Cardiac septum (tissue), 1 donor: ENCODE results near the gene PAX2. TPM values are rescaled to one million over a fixed set of nuclear protein-coding genes. Genes with fewer than 3 reads are reported as not detected.

Source experiments
- DNase-seq: peaks from one replicate; pipeline ENCODE4 v3.0.0-alpha.2; 2020; ENCODE audit warnings: low spot score
- intact Hi-C: fragments of 100-400 bp; cut with DNase I; formaldehyde crosslinking; loops from one replicate; pipeline ENCODE4 v1.14.0; 2022
- total RNA-seq: library from RNA; stranded (reverse); fragmentation: NEBNext Ultra II Directional; extraction: Animal tissue kit (Norgen Biotek cat#: 25700); gene quantifications from one replicate; pipeline ENCODE4 v1.2.1, GENCODE V29; 2021
- donor health status: DM: no; HTN: no; CAD: no.

Gene PAX2
- total RNA-seq, 1 donor from 2014 or later, result not detected

DNA sequence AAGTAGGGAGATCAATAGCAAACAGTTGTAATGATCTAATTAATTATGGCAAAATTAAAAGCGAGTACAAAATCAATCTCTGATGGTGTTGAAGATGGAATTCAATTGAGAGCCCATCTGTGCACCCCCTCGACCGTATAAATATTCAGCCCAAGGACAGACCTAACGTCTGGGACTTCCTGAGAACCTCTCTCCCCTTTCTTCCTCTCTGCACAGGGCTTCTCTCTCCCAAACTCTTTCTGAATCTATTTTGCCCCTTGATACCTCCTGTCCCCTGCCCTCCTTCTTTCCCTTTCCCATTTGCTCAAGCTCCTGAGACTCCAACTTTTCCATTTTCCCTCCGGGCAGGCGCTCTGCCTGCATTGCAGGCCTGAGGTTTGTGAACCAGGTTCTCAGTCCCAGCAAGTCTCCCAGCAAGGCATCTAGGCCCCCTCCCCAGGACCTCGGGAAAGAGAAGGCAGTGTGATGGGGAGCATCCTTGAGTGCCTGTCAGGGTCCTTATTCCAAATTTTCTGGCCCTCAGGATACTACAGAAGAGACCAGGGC is 8.5 kb upstream of the PAX2 start:
- DNase-seq, result no peak
- intact Hi-C loops, result no loop called here

DNA sequence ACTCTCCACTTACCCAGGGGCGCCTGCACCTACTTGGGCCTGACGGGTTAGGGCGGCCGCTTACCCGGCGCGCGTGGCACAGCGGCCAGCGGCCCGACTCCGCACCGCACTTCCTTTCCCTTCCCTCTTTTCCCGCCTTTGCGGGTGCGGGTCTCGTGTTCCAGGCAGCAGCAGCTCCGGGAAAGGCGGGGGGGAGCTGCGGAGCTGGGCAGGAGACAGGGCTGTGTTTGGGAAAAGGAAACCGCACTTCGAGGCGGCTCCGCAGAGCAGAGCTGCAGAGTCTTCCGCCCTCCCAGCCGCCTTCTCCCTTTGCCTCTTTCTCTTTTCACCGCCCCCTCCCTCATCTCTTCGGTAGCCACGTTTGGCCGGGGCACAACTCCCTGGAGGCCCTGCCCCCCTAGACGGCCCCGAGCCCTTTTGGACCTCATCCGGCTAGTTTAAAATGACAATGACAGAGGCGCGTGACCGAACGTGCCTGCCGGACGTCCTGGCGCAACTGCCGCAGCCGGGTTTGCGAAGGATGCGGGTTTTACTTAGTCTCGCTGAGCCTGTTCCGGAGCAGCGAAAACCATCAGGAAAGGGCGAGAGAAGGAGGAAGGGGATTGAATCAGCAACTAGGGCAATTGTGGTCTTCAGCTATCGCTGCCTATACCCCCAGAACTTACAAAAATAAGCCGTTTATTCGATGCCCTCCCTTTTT is 7.9 kb upstream of the PAX2 start:
- no peak for DNase-seq
- intact Hi-C loops, result no loop called here

DNA sequence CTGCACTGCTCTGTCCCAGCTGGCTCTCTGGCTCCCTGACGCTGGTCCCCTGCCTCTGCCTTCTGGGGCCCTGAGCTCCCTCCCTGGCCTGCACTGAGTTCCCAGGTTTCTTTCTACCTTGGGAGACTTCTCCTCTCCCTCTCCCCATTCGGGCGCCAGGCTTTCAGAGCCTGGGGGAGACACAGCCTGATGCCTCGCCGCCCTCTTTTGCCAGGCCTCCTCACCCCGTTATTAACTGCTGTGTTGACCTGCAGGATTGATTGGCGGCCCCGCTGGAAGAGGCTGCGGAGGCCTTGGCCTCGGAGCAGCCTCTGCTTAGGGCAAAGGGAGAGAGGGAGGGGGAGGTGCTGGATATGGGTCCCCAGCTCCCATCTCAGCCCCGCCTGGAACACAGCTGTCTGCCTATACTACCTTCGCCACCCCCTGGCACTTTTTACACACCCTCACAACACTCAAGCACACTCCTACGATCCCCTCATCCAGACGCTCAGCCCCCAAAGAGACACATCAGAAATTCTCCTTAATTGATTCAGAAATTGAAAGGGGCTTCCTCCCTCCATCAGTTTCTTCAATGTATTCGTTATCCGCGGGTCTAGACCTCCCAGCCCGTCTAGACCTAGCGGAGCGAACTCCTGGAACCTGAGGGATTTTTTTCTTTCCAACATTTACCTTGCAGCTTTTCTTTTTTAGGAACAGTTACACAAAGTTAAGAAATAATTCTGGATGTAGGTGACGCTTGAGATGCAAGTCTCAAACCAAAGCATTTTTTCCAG is 7.1 kb upstream of the PAX2 start:
- DNase-seq, result no peak
- intact Hi-C loops, result no loop called here

DNA sequence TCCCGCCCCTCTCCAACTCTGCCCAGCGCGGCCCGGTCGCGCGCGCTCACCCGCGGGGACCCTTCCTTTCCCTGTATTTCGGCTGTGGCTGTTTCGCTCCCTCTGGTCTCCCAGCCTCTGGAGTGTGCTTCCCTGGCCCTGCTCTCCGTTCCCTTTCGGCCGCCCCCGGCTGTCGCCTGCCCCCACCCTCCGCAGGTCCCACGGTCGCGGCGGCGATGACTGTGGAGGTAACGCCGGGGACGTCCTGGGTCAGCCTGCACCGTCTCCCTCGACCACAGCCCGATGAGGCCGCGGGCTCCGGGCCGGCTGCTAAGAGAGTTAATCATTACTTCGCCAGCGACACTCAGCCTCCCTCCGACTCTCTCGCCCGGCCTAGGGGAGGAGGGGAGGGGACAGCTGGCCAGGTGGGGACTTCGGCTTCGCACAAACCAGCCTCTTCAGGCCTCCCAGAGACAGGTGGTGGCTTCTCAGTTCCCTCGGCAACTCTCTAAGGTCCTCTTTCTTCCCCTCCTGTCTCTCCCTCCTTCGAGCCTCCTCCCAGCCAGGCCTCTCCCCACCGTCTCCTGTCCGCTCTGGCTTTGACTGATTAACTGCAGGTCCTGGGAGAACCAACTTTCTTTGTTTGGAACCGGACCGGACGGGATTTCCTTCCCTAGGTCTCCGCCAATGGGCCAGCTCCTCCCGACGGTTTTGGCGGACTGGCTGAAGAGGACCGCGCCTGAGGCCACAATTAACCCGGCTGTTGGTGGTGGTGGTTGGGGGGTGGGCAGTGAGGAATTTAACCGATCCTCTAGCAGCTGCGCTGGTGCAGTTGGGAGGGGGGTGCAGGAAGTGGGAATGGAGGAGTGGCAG is 5.6 kb upstream of the PAX2 start:
- intact Hi-C loops, result loop anchor here (10.0 kb wide), 1 partner anchor 175 kb away; no protein-coding TSS in a partner anchor
- DNase-seq, result no peak

DNA sequence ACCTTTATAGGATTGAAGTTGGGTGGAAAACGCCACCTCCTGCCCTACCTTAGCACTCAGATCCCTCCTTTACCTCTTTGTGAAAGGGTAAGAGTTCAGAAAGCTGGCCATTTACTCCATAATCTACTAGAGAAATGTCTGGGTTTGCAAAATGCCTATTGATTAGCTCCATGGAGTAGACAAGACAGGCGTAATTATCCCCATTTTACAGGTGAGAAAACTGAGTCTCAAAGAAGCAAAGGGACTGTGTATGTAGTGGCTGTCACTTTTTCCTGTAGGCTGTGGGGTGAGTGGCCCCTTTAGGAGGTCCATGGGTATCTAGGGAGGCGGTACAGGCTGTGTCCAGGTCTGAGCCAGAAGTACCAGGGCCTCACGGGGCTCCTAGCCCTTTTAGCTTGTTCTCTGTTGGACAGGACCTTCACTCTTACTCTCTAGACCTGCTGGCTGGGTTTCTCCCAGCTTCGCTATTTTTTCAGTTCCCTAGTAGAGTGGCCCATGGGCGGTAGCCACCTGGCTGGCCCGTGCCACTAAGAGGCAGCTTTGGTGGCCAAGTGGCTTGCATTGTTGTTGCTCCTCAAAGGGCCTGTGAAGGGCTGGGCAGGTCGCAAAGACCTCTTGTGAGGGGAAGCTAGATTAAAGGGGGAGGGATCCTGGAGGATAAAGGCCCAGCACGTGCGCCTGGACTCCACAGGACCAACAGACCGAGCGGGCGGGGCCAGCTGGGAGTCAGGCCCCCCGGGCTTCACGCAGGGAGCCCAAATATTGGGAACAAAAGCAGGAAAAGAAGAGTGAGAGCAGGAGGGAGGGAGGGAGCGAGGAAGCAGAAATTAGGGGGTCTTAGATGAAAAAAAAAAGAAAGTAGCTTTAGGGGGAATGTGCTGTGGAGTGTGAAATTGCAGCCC is 4.7 kb upstream of the PAX2 start:
- intact Hi-C loops, result loop anchor here (10.0 kb wide), 1 partner anchor 176 kb away; no protein-coding TSS in a partner anchor
- no peak for DNase-seq

DNA sequence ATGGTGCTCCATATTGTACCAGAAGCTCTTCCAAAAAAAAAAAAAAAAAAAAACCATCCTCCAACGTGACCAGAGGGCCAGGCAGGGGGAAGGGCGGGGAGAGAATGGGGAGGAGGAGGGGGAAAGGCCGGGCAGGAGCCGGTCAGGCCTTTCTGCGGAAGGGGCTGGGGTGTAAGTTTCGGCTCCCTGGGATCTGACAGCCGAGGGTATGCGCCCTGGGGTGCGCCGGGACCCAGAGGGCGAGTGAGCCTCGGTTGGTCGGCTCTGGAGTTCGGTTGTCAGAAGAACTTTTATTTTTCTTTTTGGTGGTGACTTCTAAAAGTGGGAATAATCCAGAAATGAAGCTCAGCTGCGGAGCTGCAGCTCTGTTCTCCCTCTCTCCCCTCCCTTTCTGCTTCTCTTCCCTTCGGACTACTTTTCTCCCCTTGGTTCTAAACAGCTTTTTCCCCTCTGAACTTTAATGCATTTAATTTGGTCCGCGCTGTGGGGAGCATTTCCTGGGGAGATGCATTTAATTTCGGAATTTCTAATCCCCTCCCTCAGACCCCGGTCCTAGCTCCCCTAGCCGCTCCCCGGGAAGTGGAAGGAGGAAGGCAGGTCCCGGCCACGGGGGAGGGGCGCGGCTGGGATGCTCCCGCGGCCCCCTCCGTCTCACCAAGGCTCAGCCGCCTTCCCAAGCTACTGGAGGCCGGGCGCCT is 3.9 kb upstream of the PAX2 start:
- DNase-seq, result no peak
- intact Hi-C loops, result loop anchor here (10.0 kb wide), 1 partner anchor 177 kb away; no protein-coding TSS in a partner anchor

DNA sequence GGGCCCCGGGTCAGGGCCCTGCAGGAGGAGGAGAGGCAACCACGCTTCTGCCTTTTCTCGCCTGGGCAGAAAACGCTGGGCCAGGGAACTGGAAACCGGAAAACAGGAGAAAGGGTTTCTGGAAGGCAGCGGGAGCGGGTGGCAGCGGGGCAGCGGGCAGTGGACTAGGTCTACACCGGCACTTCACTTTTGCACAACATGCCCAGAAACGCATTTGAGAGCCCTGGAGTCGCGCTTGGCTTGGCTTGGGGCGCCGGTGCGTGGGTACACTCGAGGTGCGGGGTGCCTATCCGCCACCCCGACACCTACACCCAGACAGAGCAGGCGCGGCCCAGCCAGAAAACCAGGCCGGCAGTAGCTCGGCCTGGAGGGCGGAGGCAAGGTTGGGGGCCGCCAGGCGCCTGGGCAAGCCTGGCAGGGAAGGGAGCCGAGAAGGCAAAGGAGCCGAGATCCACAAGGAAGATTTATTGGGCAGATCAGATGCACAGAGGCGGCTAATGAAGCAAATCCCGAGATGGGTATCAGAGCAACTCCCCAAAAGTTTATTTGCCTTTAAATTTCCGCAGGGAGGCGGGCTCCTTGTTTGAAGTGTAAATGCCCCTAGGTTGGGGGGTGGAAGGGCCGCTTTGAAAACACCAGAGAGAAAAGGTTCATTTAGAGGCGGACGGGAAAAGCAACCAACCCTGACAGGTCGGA is 3.2 kb upstream of the PAX2 start:
- intact Hi-C loops, result loop anchor here (10.0 kb wide), 1 partner anchor 177 kb away; no protein-coding TSS in a partner anchor
- no peak for DNase-seq

DNA sequence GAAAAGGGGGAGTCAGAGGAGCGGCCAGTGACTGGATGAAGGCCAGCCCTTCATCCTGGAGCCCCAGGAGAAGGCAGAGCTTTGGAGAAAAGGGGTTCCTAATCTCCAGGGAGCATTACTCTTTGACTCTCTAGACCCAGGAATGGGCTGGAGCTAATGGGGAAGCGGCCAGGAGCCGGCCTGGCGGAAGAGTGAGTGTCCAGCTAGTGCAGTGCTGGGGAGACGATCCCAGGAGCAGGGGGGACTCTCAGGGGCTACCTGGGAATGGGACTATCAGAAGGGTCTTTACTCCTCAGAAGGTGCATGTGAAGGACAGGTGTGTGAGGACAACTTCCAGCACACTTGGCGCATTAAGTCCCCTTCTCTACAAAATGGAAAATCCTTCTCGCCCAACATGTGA is 2.4 kb upstream of the PAX2 start:
- DNase-seq, result no peak
- intact Hi-C loops, result loop anchor here (10.0 kb wide), 1 partner anchor 178 kb away; no protein-coding TSS in a partner anchor

DNA sequence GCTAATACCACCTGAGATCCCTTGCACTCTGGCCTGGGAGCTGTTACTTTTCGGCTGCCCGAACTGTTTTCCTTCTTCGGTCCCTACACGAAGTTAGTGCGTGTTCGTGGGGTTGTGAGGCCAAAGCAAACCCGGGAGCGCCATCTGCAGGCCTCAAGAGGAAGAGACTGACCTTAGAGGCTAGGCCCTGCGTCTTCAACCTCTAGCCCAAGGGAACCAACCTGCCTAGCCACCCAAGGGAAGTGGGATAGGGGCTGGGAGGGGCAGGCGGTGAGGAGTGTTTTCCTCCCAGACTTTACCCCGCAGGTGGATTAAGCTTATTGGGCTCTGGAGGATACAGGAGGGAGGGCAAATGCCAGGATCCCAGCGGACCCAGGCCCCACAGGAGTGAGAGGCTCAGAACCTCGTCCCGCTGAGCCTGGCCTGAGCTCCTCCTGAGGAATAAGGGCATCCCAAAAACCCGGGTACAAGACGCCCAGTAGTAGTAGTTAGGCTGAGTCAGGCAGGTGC is 1.7 kb upstream of the PAX2 start:
- intact Hi-C loops, result loop anchor here (10.0 kb wide), 1 partner anchor 179 kb away; no protein-coding TSS in a partner anchor
- no peak for DNase-seq

DNA sequence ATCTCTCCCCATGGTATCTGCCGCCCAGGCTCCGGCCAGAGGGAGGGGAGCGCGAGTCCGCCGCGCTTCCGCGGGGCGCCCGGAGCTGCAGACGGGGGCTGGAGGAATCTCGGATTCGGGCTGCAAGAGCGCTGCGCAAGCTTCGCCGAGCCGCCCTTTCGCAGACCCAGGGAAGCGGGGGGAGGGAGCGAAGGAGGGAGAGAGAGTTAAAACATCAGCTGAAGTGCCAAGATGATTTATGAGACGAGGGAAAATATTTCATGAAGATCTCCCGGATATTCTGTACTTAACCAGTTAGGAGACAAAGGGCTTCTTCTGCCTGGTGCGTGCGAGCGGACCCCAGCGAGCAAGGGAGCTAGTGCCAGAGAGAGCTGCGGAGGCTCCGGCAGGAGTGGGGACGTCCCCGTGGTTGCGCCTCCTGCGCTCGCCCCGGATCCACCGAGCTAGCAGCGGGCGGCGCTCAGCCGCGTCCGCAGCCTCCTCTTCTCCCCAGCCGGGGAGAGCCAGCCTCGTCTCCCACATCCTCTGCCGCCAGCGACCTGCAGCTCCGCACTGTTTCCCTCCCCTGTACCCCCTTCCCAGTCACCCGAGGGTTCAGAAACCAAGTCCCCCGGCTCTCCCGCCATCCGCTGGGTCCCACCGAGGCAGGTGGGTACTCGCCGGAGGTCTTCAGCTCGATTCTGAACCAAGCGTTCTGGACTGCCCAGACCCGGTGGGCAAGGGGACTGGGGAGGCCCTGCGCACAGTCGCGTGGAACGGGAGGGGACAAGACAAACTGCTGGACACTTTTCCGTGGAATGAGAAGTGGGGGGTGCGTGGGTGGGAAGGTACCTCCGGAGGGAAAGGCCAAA is 1.0 kb upstream of the PAX2 start:
- intact Hi-C loops, result loop anchor here (10.0 kb wide), 1 partner anchor 180 kb away; no protein-coding TSS in a partner anchor
- no peak for DNase-seq

DNA sequence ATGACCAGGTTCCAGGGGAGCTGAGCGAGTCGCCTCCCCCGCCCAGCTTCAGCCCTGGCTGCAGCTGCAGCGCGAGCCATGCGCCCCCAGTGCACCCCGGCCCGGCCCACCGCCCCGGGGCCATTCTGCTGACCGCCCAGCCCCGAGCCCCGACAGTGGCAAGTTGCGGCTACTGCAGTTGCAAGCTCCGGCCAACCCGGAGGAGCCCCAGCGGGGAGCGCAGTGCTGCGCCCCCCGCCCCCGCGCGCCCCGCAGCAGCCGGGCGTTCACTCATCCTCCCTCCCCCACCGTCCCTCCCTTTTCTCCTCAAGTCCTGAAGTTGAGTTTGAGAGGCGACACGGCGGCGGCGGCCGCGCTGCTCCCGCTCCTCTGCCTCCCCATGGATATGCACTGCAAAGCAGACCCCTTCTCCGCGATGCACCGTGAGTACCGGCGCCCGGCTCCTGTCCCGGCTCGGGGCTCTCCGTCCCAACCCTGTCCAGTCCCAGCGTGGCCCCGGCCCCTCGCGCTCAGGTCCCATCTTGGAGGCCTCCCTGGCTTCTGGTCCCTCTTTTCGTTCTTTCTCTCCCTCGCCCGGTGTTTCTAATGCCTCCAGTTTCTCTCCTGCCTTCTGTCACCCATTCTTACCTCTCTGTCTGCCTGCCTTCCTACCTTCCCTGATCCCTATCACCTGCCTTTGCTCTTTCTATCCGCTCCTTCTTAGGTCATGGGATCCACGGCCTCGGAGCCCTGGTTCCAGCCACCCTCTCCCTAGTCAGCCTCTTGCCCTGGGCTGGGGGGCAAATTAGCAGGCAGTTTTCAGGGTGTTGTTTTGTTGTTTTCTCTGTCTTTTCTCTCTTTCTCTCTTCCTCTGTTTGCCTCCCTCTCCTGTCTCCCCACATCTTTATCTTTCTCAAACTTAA is 751 bp downstream of the PAX2 start:
- DNase-seq, result no peak
- intact Hi-C loops, result loop anchor here (10.0 kb wide), 1 partner anchor 181 kb away; no protein-coding TSS in a partner anchor

DNA sequence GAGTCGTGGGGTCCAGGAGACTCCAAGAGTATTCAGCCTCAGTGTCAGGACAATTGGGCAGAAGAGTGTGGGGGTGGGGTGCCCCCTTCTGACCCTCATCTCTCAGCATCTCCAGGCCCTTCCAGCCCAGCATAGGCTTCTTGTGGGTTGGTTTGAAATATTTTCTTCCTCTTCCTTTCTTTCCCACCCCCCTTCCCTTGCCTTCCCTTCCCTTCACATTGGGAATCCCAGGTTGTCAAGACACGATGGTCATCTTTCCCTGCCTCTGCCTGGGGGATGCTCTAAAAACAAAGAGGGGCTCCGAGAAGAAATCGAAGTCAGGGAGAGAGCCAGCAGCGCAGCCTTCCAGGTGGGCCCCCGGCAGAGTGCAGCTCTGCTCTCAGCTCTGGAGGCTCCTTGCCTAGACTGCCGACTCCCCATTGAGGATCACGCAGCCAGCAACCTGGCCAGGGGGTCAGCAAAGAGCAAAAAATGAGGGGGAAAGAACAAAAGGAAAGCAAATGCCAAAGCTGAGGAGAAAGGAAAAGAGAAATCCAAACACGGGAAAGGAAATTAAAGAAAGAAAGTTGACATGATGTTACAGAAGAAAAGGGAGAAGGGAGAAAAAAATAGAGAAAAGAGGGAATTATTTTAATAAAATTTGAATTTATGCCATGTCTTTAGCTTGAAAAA is 1.5 kb downstream of the PAX2 start:
- intact Hi-C loops, result loop anchor here (10.0 kb wide), 1 partner anchor 182 kb away; no protein-coding TSS in a partner anchor
- DNase-seq, result no peak

DNA sequence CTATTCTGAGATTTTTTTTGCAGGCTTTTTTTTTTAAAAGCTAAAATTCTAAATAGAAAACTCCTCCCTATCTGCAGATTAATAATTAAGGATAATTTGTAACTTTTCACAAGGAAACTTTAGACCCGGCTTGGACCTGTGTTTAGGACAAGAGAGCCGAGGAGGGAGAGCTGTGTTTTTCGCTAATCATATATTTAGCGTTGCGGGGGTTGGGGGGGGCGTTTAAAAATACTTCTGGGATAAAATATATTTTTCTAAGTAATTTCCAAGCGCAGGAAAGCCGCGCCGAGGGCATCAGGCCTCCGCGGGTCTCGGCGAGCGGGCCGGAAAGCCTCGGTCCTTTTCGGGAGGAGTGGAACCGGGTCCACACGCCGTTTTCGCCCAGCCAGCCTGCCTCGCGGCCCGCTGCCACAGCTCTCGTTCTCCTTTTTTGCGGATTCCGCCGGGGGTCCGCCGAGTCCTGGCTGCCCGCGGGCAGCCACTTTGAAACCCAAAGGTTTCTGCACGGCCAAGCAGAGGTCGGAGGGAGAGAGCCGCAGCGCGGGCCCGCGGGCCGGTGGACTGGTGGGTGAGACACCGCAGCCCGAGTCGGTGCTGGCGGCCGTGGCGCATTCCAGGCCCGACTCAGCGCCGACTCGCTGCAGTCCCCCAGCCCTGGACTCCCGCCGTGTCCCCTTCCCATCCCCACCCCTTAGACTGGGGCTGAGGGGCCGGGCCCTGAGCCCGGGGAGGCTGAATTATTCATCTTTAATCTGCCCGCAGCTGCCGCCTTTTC is 2.3 kb downstream of the PAX2 start:
- intact Hi-C loops, result loop anchor here (10.0 kb wide), 1 partner anchor 183 kb away; no protein-coding TSS in a partner anchor
- DNase-seq, result no peak
